NCI-H226 (cell line): ENCODE results near the gene DMC1.
A peak's percentile ranks its signal among the peaks of the same experiment; 100 is the strongest.
"Not testable (repeated sequence)": the region's sequence is repeated elsewhere in the genome, so short reads cannot be mapped to it uniquely, and the experiment has no call there.

Experiments used
- DNase-seq: peaks from one replicate; pipeline ENCODE4 v3.0.0-alpha.2; 2015

DMC1 gene

GRCh38 chr22:38569972-38570778 lies at the start of gene DMC1:
DMC1 (minus strand) TSS chr22:38570183; CDS start chr22:38568256, 1,927 bp downstream.
- DNase-seq: peak; percentile 47

- DNase-seq: no peak
Measured at GRCh38 chr22:38618682-38619081, 48.7 kb upstream of the DMC1 start.

GRCh38 chr22:38618258-38618657 lies 48.3 kb upstream of the DMC1 start:
- no peak for DNase-seq

GRCh38 chr22:38615064-38615405 lies 45.1 kb upstream of the DMC1 start:
- not testable (repeated sequence) for DNase-seq

- DNase-seq: no peak
Measured at GRCh38 chr22:38614332-38615063, 44.5 kb upstream of the DMC1 start.

- no peak for DNase-seq
Measured at GRCh38 chr22:38613588-38613987, 43.6 kb upstream of the DMC1 start.

GRCh38 chr22:38612217-38613006 lies 42.4 kb upstream of the DMC1 start:
- DNase-seq: no peak

GRCh38 chr22:38611559-38611958 lies 41.6 kb upstream of the DMC1 start:
- DNase-seq: no peak

- DNase-seq: no peak
Measured at GRCh38 chr22:38610234-38610633, 40.3 kb upstream of the DMC1 start.

- DNase-seq: no peak
Measured at GRCh38 chr22:38608992-38609750, 39.2 kb upstream of the DMC1 start.

GRCh38 chr22:38607680-38608079 lies 37.7 kb upstream of the DMC1 start:
- DNase-seq: no peak

GRCh38 chr22:38602166-38602565 lies 32.2 kb upstream of the DMC1 start:
- no peak for DNase-seq

GRCh38 chr22:38601221-38601764 lies 31.3 kb upstream of the DMC1 start:
- DNase-seq: no peak

- DNase-seq: no peak
Measured at GRCh38 chr22:38599466-38599865, 29.5 kb upstream of the DMC1 start.

- DNase-seq: not testable (repeated sequence)
Measured at GRCh38 chr22:38582923-38583322, 12.9 kb upstream of the DMC1 start.

GRCh38 chr22:38578505-38578904 lies 8.5 kb upstream of the DMC1 start:
- no peak for DNase-seq

GRCh38 chr22:38572065-38572464 lies 2.1 kb upstream of the DMC1 start:
- DNase-seq: no peak

- no peak for DNase-seq
Measured at GRCh38 chr22:38570779-38571364, 889 bp upstream of the DMC1 start.

- DNase-seq: no peak
Measured at GRCh38 chr22:38569181-38569971, 607 bp downstream of the DMC1 start.

GRCh38 chr22:38567531-38568285 lies 2.3 kb downstream of the DMC1 start:
- no peak for DNase-seq
